Caco-2 (cell line): Measurements from ENCODE around the gene TEX13A. TPM values are rescaled to one million over a fixed set of nuclear protein-coding genes. Genes with fewer than 3 reads are reported as not detected.

Experiments
- Bru-seq: library from RNA; stranded (reverse); fragments of 400-500 nt; gene quantifications from one replicate; lab custom pipeline; 2021; lab: Mats Ljungman, UMichigan
- BruChase-seq, 2 experiments: library from RNA; stranded (reverse); fragments of 400-500 nt; gene quantifications; one replicate each; lab custom pipeline; 2021; lab: Mats Ljungman, UMichigan
- BruUV-seq: library from RNA; stranded (reverse); fragments of 400-500 nt; replicated peaks from 2 replicates; lab custom pipeline; 2021; lab: Mats Ljungman, UMichigan
- CTCF ChIA-PET: fragments of 300-600 bp; sonication (Branson Sonifier 250); formaldehyde crosslinking; loops from one replicate; lab custom pipeline; 2022; ENCODE audit warnings: antibody characterized with exemption; lab: Charles Lee
- POLR2A ChIA-PET: fragments of 300-600 bp; sonication (Branson Sonifier 250); formaldehyde crosslinking; loops from one replicate; lab custom pipeline; 2022; ENCODE audit warnings: antibody characterized with exemption; lab: Charles Lee
- DNase-seq, 2 experiments: peaks; one replicate each; pipeline versions ENCODE4 v3.0.0 to v3.0.0-alpha.2; 2020 to 2022
- H3K27me3 ChIP-seq: replicated peaks from 2 replicates; pipeline ENCODE4 v1.6.0; 2011; ENCODE audit warnings: low read length; ENCODE audit not compliant: control insufficient read depth, insufficient read depth
- H3K36me3 ChIP-seq: 2 replicates; pipeline ENCODE4 v1.5.1; 2011; ENCODE audit warnings: low read length; ENCODE audit not compliant: control insufficient read depth, insufficient read depth
- H3K4me1 ChIP-seq: fragments of 250-450 bp; sonication (Bioruptor Pico); 2 replicates; pipeline ENCODE4 v1.5.1; 2020; ENCODE audit warnings: mild to moderate bottlenecking
- H3K4me3 ChIP-seq: 2 replicates; pipeline ENCODE4 v1.5.1; 2011; ENCODE audit warnings: low read depth, mild to moderate bottlenecking, control low read depth, low read length
- H3K9me3 ChIP-seq: fragments of 250-450 bp; sonication (Bioruptor Pico); 2 replicates; pipeline ENCODE4 v1.5.1; 2020; ENCODE audit warnings: mild to moderate bottlenecking, moderate library complexity
- H3K27ac Mint-ChIP-seq: one replicate; pipeline ENCODE4 v1.8.0; 2022; ENCODE audit warnings: mixed read lengths; ENCODE audit not compliant: unreplicated experiment
- H3K27me3 Mint-ChIP-seq: one replicate; pipeline ENCODE4 v1.8.0; 2022; ENCODE audit warnings: mixed read lengths; ENCODE audit not compliant: insufficient read depth, unreplicated experiment
- H3K36me3 Mint-ChIP-seq: one replicate; pipeline ENCODE4 v1.8.0; 2022; ENCODE audit warnings: mild to moderate bottlenecking, mixed read lengths; ENCODE audit not compliant: insufficient read depth, unreplicated experiment
- H3K4me1 Mint-ChIP-seq: one replicate; pipeline ENCODE4 v1.8.0; 2022; ENCODE audit warnings: low read depth, mixed read lengths; ENCODE audit not compliant: unreplicated experiment
- H3K4me3 Mint-ChIP-seq: one replicate; pipeline ENCODE4 v1.8.0; 2022; ENCODE audit warnings: mild to moderate bottlenecking, moderate library complexity, mixed read lengths; ENCODE audit not compliant: unreplicated experiment
- H3K9me3 Mint-ChIP-seq: one replicate; pipeline ENCODE4 v1.8.0; 2022; ENCODE audit warnings: mixed read lengths; ENCODE audit not compliant: unreplicated experiment
- intact Hi-C: fragments of 100-400 bp; cut with micrococcal nuclease; formaldehyde crosslinking; loops from one replicate; pipeline ENCODE4 v1.10.0; 2022; ENCODE audit not compliant: unreplicated experiment
- long read RNA-seq: library from polyadenylated mRNA; stranded (forward); transcript quantifications from one replicate; pipeline ENCODE4 v2.0.0, GENCODE V29; 2022
- total RNA-seq: library from RNA; stranded (reverse); gene quantifications from 2 replicates; pipeline ENCODE4 v1.2.3, GENCODE V29; 2022
- TF ChIP-seq, protein P1 (sequence below), 2 experiments: fragments of 200-600 bp in 1 of 2; IDR thresholded peaks; 1 replicate in 1 of 2; 2 replicates in 1 of 2; pipeline versions ENCODE4 v1.5.1 to v1.8.0; 2011 to 2022; ENCODE audit warnings: antibody characterized with exemption in 1 of 2, control low read depth in 1 of 2, inconsistent platforms in 1 of 2, low read depth in 1 of 2, low read length in 1 of 2, mild to moderate bottlenecking in 1 of 2, moderate library complexity in 1 of 2; ENCODE audit not compliant: insufficient read depth in 1 of 2, severe bottlenecking in 1 of 2, unreplicated experiment in 1 of 2

The TEX13A gene, protein sequence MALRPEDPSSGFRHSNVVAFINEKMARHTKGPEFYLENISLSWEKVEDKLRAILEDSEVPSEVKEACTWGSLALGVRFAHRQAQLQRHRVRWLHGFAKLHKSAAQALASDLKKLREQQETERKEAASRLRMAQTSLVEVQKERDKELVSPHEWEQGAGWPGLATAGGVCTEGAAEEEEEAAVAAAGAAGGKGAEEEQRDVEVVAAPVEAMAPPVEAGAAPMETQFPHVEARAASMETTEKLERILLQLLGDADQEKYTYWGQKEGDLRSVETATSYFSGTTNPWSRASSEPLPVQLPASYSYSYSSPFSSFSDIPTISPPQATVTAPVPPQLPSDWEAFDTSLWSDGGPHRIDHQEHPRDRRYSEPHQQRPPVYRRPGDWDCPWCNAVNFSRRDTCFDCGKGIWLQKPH
- not detected in 2 replicates for total RNA-seq
- not detected for Bru-seq, nascent RNA
- not detected for BruChase-seq, experiment 1, labeled RNA remaining after a 2-hour chase
- not detected for BruChase-seq, experiment 2, labeled RNA remaining after a 6-hour chase
- long read RNA-seq: 0 reads

DNA sequence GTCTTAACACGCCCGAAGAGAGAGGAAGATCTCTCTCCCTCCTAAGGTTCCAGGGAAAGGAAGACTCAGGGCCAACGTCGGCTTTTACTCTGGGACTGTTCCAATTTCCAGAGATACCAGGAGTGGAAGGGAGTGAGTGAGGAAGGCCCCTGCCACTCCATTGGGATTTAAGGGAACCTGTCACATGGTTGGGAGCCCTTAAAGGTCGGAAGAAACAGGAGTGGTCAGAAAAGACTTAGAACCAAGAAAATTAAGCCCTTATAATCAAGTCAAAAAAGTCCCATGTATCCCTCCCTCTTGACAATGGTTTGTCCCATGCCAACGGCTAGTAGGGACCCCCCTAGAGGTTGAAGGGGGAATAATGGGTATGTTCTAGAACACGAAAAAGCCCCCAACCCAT, at the start of gene TEX13A:
TEX13A (minus strand) TSS at position 59 of the 400 bp plus-strand sequence. CDS start 297 bp downstream, outside the sequence.
- Mint-ChIP-seq H3K36me3 (no peaks in the 10 kb centered on the region), H3K4me3 (no peak within 1 kb of the TSS), H3K4me1 (no peaks in the 10 kb centered on the region), H3K27me3 (no peaks in the 10 kb centered on the region), H3K27ac (no peak within 1 kb of the TSS), H3K9me3 (no peaks in the 10 kb centered on the region)
- no peak for DNase-seq
- ChIA-PET CTCF (no interaction called here), POLR2A (no interaction called here)
- intact Hi-C loops: no loop called here
- H3K27me3 ChIP-seq: no peaks in the 10 kb centered on the region
- no peaks in the 10 kb centered on the region for H3K36me3 ChIP-seq
- BruUV-seq: no TSS peak
- TF ChIP-seq, protein P1, sequence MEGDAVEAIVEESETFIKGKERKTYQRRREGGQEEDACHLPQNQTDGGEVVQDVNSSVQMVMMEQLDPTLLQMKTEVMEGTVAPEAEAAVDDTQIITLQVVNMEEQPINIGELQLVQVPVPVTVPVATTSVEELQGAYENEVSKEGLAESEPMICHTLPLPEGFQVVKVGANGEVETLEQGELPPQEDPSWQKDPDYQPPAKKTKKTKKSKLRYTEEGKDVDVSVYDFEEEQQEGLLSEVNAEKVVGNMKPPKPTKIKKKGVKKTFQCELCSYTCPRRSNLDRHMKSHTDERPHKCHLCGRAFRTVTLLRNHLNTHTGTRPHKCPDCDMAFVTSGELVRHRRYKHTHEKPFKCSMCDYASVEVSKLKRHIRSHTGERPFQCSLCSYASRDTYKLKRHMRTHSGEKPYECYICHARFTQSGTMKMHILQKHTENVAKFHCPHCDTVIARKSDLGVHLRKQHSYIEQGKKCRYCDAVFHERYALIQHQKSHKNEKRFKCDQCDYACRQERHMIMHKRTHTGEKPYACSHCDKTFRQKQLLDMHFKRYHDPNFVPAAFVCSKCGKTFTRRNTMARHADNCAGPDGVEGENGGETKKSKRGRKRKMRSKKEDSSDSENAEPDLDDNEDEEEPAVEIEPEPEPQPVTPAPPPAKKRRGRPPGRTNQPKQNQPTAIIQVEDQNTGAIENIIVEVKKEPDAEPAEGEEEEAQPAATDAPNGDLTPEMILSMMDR (IDR thresholded peaks at IDR 0.05; ENCODE audit: insufficient read depth in 1 of 2, low read depth in 1 of 2, low read length in 1 of 2, severe bottlenecking in 1 of 2, unreplicated experiment in 1 of 2): no peak
- no peak within 1 kb of the TSS for H3K4me3 ChIP-seq
- no peaks in the 10 kb centered on the region for H3K4me1 ChIP-seq
- H3K9me3 ChIP-seq: no peaks in the 10 kb centered on the region

DNA sequence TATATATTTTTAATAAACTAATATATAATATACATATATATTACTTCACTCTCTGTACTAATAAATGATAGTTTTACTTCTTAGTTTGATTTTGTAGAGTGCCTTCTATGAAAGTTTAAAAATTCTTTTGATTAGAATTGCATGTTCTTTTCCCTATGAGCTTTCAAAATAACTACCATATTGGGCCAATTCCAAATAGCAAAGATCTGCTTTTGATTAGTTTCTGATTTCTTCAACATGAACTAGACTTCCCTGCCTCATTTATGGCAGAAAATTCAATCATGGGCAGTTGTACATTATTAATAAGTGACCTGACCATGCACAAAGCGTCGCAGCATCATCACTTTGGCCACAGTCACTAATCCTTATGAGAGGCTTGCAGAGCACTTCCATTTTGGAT, 48.9 kb upstream of the TEX13A start:
- Mint-ChIP-seq H3K4me1 (peaks cover 2% of the 10 kb centered on the region), H3K27me3 (no peaks in the 10 kb centered on the region), H3K27ac (no peak overlapping the region), H3K4me3 (no peak overlapping the region), H3K36me3 (no peaks in the 10 kb centered on the region), H3K9me3 (peaks cover 4% of the 10 kb centered on the region)
- POLR2A ChIA-PET: no interaction called here
- Histone ChIP-seq H3K9me3 (no peaks in the 10 kb centered on the region), H3K4me1 (peaks cover 15% of the 10 kb centered on the region), H3K4me3 (no peak overlapping the region), H3K36me3 (no peaks in the 10 kb centered on the region), H3K27me3 (no peaks in the 10 kb centered on the region)
- TF ChIP-seq, protein P1 (IDR thresholded peaks at IDR 0.05; ENCODE audit: insufficient read depth in 1 of 2, low read depth in 1 of 2, low read length in 1 of 2, severe bottlenecking in 1 of 2, unreplicated experiment in 1 of 2): no peak
- intact Hi-C loops: no loop called here
- no TSS peak for BruUV-seq
- DNase-seq: no peak
- CTCF ChIA-PET: no interaction called here

DNA sequence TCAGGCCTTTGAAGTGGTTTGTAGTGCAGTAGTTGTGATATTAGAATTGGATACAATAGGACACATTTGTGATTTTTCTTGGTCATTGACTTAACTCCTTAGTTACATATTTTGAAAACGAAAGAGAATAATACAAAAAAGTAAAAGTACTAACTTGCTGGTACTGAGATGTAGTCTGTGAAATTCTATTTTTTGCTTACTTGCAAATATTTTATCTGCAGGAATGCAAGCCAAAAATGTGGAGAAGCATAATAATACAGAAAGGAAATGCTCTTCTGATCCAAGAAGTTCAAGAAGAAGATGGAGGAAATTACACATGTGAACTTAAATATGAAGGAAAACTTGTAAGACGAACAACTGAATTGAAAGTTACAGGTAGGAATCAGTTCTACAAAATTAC, 46.7 kb upstream of the TEX13A start:
- TF ChIP-seq, protein P1 (IDR thresholded peaks at IDR 0.05; ENCODE audit: insufficient read depth in 1 of 2, low read depth in 1 of 2, low read length in 1 of 2, severe bottlenecking in 1 of 2, unreplicated experiment in 1 of 2): no peak
- no TSS peak for BruUV-seq
- POLR2A ChIA-PET: no interaction called here

More for the DNA sequence above, 46.7 kb upstream of the TEX13A start:
- CTCF ChIA-PET: no interaction called here
- Mint-ChIP-seq H3K9me3 (no peaks in the 10 kb centered on the region), H3K4me1 (no peaks in the 10 kb centered on the region), H3K36me3 (no peaks in the 10 kb centered on the region), H3K4me3 (no peak overlapping the region), H3K27me3 (no peaks in the 10 kb centered on the region), H3K27ac (no peak overlapping the region)
- H3K36me3 ChIP-seq: no peaks in the 10 kb centered on the region
- no peak for DNase-seq
- H3K4me1 ChIP-seq: no peaks in the 10 kb centered on the region; the same call in 1 of the 2 replicates
- H3K9me3 ChIP-seq: no peaks in the 10 kb centered on the region
- no peaks in the 10 kb centered on the region for H3K27me3 ChIP-seq
- H3K4me3 ChIP-seq: no peak overlapping the region
- intact Hi-C loops: no loop called here
